Epithelial cell of esophagus (primary cell): ENCODE results near the gene HSPA1L.
"Not testable (repeated sequence)": the region's sequence is repeated elsewhere in the genome, so short reads cannot be mapped to it uniquely, and the experiment has no call there.

Experiments used
- DNase-seq: peaks from one replicate; pipeline ENCODE4 v3.0.0; 2010; ENCODE audit warnings: low read depth
- H3K4me3 ChIP-seq: 2 replicates; pipeline ENCODE4 v1.5.1; 2011; ENCODE audit warnings: mild to moderate bottlenecking, low read length, control low read depth
- TF ChIP-seq, protein P1 (sequence below): IDR thresholded peaks from 2 replicates; pipeline ENCODE4 v1.5.1; 2011; ENCODE audit warnings: low read depth, mild to moderate bottlenecking, low read length, control low read depth, inconsistent platforms; ENCODE audit not compliant: insufficient read depth; ENCODE audit errors: missing control alignments

Gene HSPA1L

DNA sequence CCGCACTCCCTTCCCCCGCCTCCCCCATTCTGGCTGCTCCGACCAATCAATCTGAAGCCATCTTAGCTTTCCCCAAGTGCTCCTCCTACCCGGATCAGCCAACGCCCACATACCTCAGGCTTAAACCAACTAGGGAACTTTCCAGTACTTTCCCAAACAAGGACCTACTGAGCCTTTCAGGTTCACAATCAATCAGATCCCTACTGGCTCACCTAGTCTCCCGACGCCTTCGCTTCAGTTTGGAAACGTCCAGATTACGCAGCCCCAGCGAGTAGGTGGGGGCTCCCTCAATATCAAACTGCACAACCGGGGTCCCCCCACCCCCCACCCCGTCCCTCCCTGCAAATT, 432 bp downstream of the HSPA1L start:
- H3K4me3 ChIP-seq, result peak overlapping the region; percentile 76
- TF ChIP-seq, protein P1, sequence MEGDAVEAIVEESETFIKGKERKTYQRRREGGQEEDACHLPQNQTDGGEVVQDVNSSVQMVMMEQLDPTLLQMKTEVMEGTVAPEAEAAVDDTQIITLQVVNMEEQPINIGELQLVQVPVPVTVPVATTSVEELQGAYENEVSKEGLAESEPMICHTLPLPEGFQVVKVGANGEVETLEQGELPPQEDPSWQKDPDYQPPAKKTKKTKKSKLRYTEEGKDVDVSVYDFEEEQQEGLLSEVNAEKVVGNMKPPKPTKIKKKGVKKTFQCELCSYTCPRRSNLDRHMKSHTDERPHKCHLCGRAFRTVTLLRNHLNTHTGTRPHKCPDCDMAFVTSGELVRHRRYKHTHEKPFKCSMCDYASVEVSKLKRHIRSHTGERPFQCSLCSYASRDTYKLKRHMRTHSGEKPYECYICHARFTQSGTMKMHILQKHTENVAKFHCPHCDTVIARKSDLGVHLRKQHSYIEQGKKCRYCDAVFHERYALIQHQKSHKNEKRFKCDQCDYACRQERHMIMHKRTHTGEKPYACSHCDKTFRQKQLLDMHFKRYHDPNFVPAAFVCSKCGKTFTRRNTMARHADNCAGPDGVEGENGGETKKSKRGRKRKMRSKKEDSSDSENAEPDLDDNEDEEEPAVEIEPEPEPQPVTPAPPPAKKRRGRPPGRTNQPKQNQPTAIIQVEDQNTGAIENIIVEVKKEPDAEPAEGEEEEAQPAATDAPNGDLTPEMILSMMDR, result no peak
- DNase-seq, result peak; percentile 99

DNA sequence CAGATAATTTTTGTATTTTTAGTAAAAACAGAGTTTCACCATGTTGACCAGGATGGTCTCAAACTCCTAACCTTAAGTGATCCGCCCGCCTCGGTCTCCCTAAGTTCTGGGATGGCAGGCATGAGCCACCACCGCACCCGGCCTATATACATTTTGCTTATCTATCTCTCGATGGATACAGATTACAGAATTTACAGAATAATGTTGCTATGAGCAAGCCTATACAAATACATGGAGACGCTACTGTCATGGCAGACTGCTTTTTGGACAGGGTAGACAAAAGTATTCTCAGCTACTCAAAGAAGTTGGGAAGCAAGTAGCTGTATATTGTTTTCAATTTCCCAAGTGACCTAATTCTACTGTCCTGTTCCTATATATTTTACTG, 1.6 kb downstream of the HSPA1L start:
- TF ChIP-seq, protein P1, result no peak
- DNase-seq, result no peak
- H3K4me3 ChIP-seq, result no peak overlapping the region

DNA sequence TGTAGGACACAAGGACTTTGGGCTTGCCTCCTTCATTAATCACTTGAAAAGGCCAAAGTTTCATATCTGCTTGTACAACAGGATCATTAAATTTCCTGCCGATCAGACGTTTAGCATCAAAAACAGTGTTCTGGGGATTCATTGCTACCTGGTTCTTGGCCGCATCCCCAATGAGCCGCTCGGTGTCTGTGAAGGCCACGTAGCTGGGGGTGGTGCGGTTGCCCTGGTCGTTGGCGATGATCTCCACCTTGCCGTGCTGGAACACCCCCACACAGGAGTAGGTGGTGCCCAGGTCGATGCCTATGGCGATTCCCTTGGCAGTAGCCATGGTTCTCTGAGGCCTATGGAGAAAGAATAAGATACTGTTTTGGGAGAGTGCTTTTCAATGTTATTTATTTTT, 3.4 kb downstream of the HSPA1L start:
- no peak overlapping the region for H3K4me3 ChIP-seq
- TF ChIP-seq, protein P1, result no peak
- DNase-seq, result no peak

DNA sequence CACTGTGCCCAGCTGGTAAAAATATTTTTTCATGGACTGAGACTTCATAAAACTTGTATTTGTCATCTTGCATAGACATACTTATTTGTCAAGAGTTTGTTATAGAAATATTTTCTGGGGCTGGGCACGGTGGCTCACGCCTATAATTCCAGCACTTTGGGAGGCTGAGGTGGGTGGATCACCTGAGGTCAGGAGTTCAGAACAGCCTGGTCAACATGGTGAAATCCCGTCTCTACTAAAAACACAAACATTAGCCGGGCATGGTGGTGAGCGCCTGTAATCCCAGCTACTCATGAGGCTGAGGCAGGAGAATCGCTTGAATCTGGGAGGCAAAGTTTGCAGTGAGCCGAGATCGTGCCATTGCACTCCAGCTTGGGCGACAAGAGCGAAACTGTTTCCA, 6.5 kb downstream of the HSPA1L start:
- DNase-seq, H3K4me3 ChIP-seq: not testable (repeated sequence)

DNA sequence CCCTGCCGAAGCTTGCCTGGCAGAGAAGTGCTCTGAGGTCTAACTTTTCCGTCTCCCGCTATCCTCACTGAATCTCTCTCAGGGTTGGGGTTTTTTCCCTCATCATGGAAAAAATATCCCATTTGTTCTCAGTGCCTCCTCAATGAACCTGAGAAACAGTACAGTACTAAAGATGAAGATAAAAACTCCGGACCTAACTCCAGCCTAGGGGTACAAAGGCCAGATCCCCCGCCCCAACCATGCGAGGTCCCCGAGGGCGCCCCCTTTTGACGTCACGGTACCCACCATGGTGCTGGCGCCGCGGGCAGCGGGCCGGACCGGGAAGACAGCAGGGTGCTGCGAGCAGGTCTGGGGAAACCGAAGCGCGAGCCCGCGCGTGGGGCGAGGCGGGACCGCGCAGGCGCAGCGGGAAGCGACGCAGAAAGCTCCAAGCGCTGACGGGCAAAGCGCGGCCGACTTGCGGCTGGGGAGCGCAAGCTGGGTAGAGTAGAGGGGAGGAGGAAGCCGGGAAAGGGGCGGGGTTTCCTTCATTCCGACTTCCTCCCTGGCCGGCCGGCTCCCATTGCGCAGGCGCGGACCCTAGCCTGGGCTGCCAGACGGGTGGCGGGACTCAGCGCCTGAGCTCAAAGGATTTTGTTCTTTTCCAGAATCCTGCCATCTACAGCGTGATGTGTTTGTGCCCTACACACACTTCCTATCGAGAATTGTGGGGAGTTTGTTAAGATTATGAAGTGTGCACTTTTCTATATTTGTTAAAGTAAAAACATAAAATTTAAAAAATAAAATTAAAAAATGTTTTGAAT, 8.4 kb downstream of the HSPA1L start, which contains the start of gene LSM2:
LSM2 (minus strand) TSS at position 497 of the 803 bp plus-strand sequence; CDS start at position 288, 209 bp downstream.
- TF ChIP-seq, protein P1, result peak; percentile 2
- DNase-seq, result peak; percentile 96
- H3K4me3 ChIP-seq, result peak within 1 kb of the TSS; percentile 83

DNA sequence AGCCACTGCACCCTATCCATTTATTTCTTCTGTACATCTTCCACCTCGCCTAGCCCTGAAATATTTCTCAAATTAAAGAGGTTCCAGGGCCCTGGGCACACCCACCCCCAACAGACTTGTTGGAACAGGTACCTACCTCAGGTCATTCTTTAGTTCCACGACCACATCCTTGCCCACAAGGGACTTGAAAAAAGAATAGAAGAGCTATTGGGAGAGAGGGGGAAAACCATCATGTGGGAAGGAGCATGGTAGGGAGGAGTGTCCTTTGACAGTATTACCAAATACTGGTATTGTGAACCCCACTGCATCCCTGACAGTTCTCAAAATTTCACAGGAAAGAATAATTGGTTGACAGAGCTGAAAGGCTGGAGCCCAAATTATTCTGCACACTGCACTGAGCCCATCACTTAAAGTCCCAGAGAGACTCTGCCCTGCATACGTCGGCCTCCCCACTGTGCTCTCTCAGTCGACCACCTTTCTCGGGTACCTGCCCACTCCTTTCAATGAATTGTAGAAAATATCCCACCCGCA, 9.1 kb downstream of the HSPA1L start:
- TF ChIP-seq, protein P1, result no peak
- peak overlapping the region; percentile 83 for H3K4me3 ChIP-seq
- peak; percentile 37 for DNase-seq

DNA sequence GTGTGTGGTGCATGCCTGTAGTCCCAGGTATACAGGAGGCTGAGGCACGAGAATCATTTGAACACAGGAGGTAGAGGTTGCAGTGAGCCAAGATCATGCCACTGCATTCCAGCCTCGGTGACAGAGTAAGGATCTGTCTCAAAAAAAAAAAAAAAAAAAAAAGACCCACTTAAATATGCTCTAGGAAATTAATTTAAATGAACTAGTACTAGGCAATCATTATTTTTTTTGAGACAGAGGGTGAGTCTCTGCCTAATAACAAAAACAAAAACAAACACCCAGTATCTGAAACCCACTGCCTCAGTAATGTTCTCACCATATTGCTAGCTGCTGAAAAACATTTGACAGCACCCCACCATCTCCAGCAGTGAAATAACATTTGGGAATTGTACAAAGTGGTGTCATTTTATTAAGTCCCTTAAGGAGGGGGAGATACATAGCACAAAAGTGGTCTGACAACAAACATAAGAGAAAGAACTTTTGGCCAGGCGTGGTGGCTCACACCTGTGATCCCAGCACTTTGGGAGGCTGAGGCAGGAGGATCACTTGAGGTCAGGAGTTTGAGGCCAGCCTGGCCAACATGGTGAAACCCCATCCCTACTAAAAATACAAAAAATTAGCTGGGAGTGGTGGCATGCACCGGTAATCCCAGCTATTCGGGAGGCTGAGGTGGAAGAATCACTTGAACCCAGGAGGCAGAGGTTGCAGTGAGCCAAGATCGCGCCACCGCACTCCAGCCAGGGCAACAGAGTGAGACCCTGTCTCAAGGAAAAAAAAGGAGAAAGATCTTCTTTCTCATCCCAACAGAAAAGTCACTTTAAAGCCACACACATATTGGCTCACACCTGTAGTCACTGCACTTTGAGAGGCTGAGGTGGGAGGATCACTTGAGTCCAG, 13.8 kb downstream of the HSPA1L start:
- not testable (repeated sequence) for DNase-seq, H3K4me3 ChIP-seq
